ENCODE results near the gene MFGE8. TPM values are rescaled to one million over a fixed set of nuclear protein-coding genes. Genes with fewer than 3 reads are reported as not detected.
A peak's percentile ranks its signal among the peaks of the same experiment; 100 is the strongest.

MFGE8 gene
- total and polyA plus RNA-seq, 12 donors, result 359 to 690 (median 511) TPM

DNA sequence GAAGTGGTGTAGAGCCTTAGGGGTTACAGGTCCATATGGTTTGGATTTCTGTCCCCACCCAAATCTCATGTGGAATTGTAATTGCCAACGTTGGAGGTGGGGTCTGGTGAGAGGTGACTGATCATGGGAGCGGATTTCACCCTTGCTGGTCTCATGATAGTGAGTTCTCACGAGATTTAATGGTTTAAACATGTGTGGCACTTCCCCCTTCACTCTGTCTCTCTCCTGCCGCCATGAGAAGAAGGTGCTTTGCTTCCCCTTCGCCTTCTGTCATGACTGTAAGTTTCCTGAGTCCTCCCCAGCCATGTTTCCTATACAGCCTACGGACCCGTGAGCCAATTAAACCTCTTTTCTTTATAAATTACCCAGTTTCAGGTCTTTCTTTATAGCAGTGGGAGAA is 43.1 kb upstream of the MFGE8 start:
- TF ChIP-seq, protein P1, sequence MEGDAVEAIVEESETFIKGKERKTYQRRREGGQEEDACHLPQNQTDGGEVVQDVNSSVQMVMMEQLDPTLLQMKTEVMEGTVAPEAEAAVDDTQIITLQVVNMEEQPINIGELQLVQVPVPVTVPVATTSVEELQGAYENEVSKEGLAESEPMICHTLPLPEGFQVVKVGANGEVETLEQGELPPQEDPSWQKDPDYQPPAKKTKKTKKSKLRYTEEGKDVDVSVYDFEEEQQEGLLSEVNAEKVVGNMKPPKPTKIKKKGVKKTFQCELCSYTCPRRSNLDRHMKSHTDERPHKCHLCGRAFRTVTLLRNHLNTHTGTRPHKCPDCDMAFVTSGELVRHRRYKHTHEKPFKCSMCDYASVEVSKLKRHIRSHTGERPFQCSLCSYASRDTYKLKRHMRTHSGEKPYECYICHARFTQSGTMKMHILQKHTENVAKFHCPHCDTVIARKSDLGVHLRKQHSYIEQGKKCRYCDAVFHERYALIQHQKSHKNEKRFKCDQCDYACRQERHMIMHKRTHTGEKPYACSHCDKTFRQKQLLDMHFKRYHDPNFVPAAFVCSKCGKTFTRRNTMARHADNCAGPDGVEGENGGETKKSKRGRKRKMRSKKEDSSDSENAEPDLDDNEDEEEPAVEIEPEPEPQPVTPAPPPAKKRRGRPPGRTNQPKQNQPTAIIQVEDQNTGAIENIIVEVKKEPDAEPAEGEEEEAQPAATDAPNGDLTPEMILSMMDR (IDR thresholded peaks at IDR 0.05), result no peak
- intact Hi-C loops (cut with DNase I), result no loop called here
- H3K9me3 ChIP-seq, result no peaks in the 10 kb centered on the region
- DNase-seq (no peak), ATAC-seq (no peak)
- H3K36me3 ChIP-seq, result no peaks in the 10 kb centered on the region
- no peak overlapping the region for H3K27ac ChIP-seq
- H3K4me3 ChIP-seq, result no peak overlapping the region
- H3K4me1 ChIP-seq, result peaks cover 0 to 14% (median 8%) of the 10 kb centered on the region in 9 donors
- WGBS, 2 donors, result 76 to 77% methylated on average over 7 of the region's 7 CpGs
- no peaks in the 10 kb centered on the region for H3K27me3 ChIP-seq

- Histone ChIP-seq H3K4me1 (peaks cover 0 to 14% (median 8%) of the 10 kb centered on the region in 9 donors), H3K27ac (peak overlapping the region in 7 of 10 donors; percentile 34 to 69 (median 53)), H3K27me3 (no peaks in the 10 kb centered on the region), H3K9me3 (no peaks in the 10 kb centered on the region), H3K36me3 (no peaks in the 10 kb centered on the region), H3K4me3 (no peak overlapping the region)
- TF ChIP-seq, protein P1 (IDR thresholded peaks at IDR 0.05), result no peak
- intact Hi-C loops (cut with DNase I), result no loop called here
- whole genome bisulfite sequencing, 2 donors, result 71 to 76% methylated on average over 15 of the region's 15 CpGs
- ATAC-seq (peak; percentile 78 to 90 (median 83)), DNase-seq (peak; percentile 53 to 62)
Observed at GRCh38 chr15:88954431-88955277, 41.5 kb upstream of the MFGE8 start.

DNA sequence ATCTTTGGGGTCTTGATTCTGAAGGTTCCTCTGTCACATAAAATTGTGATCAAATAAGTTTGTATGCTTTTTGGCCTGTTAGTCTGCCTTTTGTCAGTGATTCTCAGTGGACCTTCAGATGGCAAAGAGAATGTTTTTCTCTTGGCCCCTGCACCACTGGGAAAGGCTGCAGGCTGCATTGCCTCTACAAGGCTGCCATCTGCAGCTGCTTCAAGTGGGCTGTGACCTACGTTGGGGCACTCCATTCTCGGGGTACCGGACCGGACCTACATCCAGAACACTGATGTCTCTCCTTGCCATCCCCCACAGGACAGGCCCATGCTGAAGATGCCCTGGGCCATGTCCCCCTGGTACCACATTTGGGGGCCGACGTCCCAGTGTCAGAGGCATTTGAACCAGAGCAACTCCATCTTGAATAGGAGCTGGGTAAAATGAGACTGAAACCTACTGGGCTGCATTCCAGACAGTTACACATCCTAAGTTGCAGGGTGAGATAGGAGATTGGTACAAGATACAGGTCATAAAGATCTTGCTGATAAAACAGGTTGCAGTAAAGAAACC is 37.5 kb upstream of the MFGE8 start:
- no peaks in the 10 kb centered on the region for H3K9me3 ChIP-seq
- no peak overlapping the region for H3K27ac ChIP-seq
- ATAC-seq (no peak), DNase-seq (no peak)
- intact Hi-C loops (cut with DNase I), result no loop called here
- TF ChIP-seq, protein P1 (IDR thresholded peaks at IDR 0.05), result no peak
- no peaks in the 10 kb centered on the region for H3K36me3 ChIP-seq
- 93 to 95% methylated on average over 6 of the region's 6 CpGs for WGBS, 2 donors
- H3K4me1 ChIP-seq, result peaks cover 0 to 14% (median 8%) of the 10 kb centered on the region in 9 donors
- H3K4me3 ChIP-seq, result no peak overlapping the region
- no peaks in the 10 kb centered on the region for H3K27me3 ChIP-seq

DNA sequence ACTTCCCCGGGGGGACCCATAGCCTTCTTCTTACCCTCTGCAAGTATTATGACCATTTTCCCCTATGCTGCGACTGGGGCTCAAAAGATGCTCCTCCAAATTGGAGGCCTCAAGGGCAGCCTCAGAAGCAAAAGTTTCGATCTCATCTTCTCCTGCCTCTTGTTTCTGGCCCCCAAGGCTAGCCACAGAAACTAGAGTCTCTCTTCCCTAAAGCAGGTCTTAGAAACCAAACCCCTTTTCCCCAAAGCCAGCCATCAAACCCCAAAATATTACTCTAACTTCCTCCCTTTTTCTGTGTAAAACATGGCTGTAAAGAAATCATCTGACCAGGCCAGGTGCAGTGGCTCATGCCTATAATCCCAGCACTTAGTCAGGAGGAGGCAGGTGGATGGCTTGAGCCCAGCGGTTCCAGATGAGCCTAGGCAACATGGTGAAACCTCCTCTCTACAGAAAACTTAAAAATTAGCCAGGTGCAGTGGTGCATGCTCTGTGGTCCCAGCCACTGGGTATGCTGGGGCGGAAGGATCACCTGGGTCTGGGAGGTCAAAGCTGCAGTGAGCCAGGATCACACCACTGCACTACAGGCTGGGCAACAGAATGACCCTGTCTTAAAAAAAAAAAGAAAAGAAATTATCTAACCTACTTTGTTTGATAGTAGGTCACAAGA is 36.7 kb upstream of the MFGE8 start:
- TF ChIP-seq, protein P1 (IDR thresholded peaks at IDR 0.05), result no peak
- 89 to 91% methylated on average over 5 of the region's 5 CpGs for WGBS, 2 donors
- no peak for DNase-seq

More for the DNA sequence above, 36.7 kb upstream of the MFGE8 start:
- H3K9me3 ChIP-seq, result no peaks in the 10 kb centered on the region
- no peak for ATAC-seq
- intact Hi-C loops (cut with DNase I), result no loop called here
- no peak overlapping the region for H3K27ac ChIP-seq
- H3K27me3 ChIP-seq, result no peaks in the 10 kb centered on the region
- H3K4me3 ChIP-seq, result no peak overlapping the region
- H3K36me3 ChIP-seq, result no peaks in the 10 kb centered on the region
- H3K4me1 ChIP-seq, result peaks cover 0 to 10% (median 7%) of the 10 kb centered on the region in 9 donors

All from heart right ventricle (tissue), 16 donors.